Peyer's patch (tissue), 4 donors: ENCODE data around the gene NFE2. TPM values are rescaled to one million over a fixed set of nuclear protein-coding genes. Genes with fewer than 3 reads are reported as not detected.

Experiments
- DNase-seq, 3 donors: peaks; one replicate each; pipeline ENCODE4 v3.0.0-alpha.2; 2017 to 2019
- H3K27ac ChIP-seq, 4 donors: fragments of 200-600 bp; sonication (generic); one replicate each; pipeline ENCODE4 v1.5.1; 2016 to 2019
- H3K27me3 ChIP-seq, 2 donors: fragments of 200-600 bp; sonication (generic); one replicate each; pipeline ENCODE4 v1.5.1; 2019
- H3K36me3 ChIP-seq, 3 donors: fragments of 200-600 bp; sonication (generic); one replicate each; pipeline ENCODE4 v1.5.1; 2016 to 2019
- H3K4me1 ChIP-seq, 4 donors: fragments of 200-600 bp; sonication (generic); one replicate each; pipeline ENCODE4 v1.5.1; 2016 to 2019
- H3K4me3 ChIP-seq, 4 donors: fragments of 200-600 bp; sonication (generic); 1 replicate in 3 of 4; 2 replicates in 1 of 4; pipeline ENCODE4 v1.5.1; 2016 to 2019; ENCODE audit warnings: mild to moderate bottlenecking in 1 of 4
- H3K9me3 ChIP-seq, 4 donors: fragments of 200-600 bp; sonication (generic); one replicate each; pipeline ENCODE4 v1.5.1; 2016 to 2019; ENCODE audit warnings: mild to moderate bottlenecking in 1 of 4
- CTCF ChIP-seq, 6 experiments: fragments of 450-650 bp in 4 of 6; fragments of 200-600 bp in 2 of 6; sonication (generic) in 1 of 6; IDR thresholded peaks; one replicate each; pipeline ENCODE4 v1.5.1; 2017 to 2019; ENCODE audit warnings: antibody characterized with exemption in 6 of 6, mild to moderate bottlenecking in 3 of 6, moderate library complexity in 1 of 6
- POLR2A ChIP-seq, 2 donors: fragments of 450-650 bp; IDR thresholded peaks; one replicate each; pipeline ENCODE4 v1.5.1; 2017; ENCODE audit warnings: antibody characterized with exemption in 2 of 2, mild to moderate bottlenecking in 2 of 2, moderate library complexity in 2 of 2
- total RNA-seq, 4 donors: library from RNA; depleted of rRNA; stranded (reverse); fragments of >200 nt; gene quantifications; one replicate each; pipeline ENCODE4 v1.1.0, GENCODE V29; 2016

The NFE2 gene
- total RNA-seq, 4 donors from 2014 or later, result not detected

GRCh38 chr12:54338698-54339296 is 38.0 kb upstream of the NFE2 start:
- H3K27ac ChIP-seq, result no peak overlapping the region
- no peak for TF ChIP-seq CTCF (IDR thresholded peaks at IDR 0.05)
- TF ChIP-seq POLR2A (IDR thresholded peaks at IDR 0.05), result no peak
- H3K4me1 ChIP-seq, result peaks cover 0 to 38% (median 0%) of the 10 kb centered on the region in 4 donors
- no peak for DNase-seq
- H3K27me3 ChIP-seq, result no peaks in the 10 kb centered on the region
- H3K9me3 ChIP-seq, result no peaks in the 10 kb centered on the region
- peaks cover 0 to 26% (median 0%) of the 10 kb centered on the region in 3 donors for H3K36me3 ChIP-seq
- no peak overlapping the region for H3K4me3 ChIP-seq

GRCh38 chr12:54337854-54338650 is 37.2 kb upstream of the NFE2 start:
- no peak overlapping the region for H3K4me3 ChIP-seq
- H3K4me1 ChIP-seq, result peaks cover 0 to 38% (median 0%) of the 10 kb centered on the region in 4 donors
- no peak for DNase-seq
- TF ChIP-seq POLR2A (IDR thresholded peaks at IDR 0.05) (no peak), CTCF (IDR thresholded peaks at IDR 0.05) (no peak)
- peaks cover 0 to 18% (median 0%) of the 10 kb centered on the region in 3 donors for H3K36me3 ChIP-seq
- peak overlapping the region in 1 of 4 donors; percentile 11 for H3K27ac ChIP-seq
- no peaks in the 10 kb centered on the region for H3K9me3 ChIP-seq
- H3K27me3 ChIP-seq, result no peaks in the 10 kb centered on the region

GRCh38 chr12:54337280-54337842 is 36.5 kb upstream of the NFE2 start:
- no peak for DNase-seq
- TF ChIP-seq POLR2A (IDR thresholded peaks at IDR 0.05), result no peak
- no peaks in the 10 kb centered on the region for H3K27me3 ChIP-seq
- peak overlapping the region in 1 of 4 donors; percentile 11 for H3K27ac ChIP-seq
- peaks cover 0 to 40% (median 0%) of the 10 kb centered on the region in 4 donors for H3K4me1 ChIP-seq
- no peak overlapping the region for H3K4me3 ChIP-seq
- H3K36me3 ChIP-seq, result peaks cover 0 to 11% (median 0%) of the 10 kb centered on the region in 3 donors
- no peaks in the 10 kb centered on the region for H3K9me3 ChIP-seq

GRCh38 chr12:54333420-54334034 is 32.7 kb upstream of the NFE2 start:
- Histone ChIP-seq H3K9me3 (no peaks in the 10 kb centered on the region), H3K4me3 (no peak overlapping the region), H3K27me3 (no peaks in the 10 kb centered on the region), H3K36me3 (peaks cover 0 to 5% (median 0%) of the 10 kb centered on the region in 3 donors), H3K27ac (no peak overlapping the region), H3K4me1 (peaks cover 0 to 55% (median 0%) of the 10 kb centered on the region in 4 donors)
- no peak for DNase-seq
- TF ChIP-seq POLR2A (IDR thresholded peaks at IDR 0.05) (no peak), CTCF (IDR thresholded peaks at IDR 0.05) (no peak)

- Histone ChIP-seq H3K27me3 (no peaks in the 10 kb centered on the region), H3K4me1 (peaks cover 0 to 56% (median under 1%) of the 10 kb centered on the region in 4 donors), H3K9me3 (no peaks in the 10 kb centered on the region), H3K27ac (no peak overlapping the region), H3K36me3 (peaks cover 0 to 5% (median 0%) of the 10 kb centered on the region in 3 donors), H3K4me3 (no peak overlapping the region)
- TF ChIP-seq CTCF (IDR thresholded peaks at IDR 0.05) (no peak), POLR2A (IDR thresholded peaks at IDR 0.05) (no peak)
- no peak for DNase-seq
Observed at GRCh38 chr12:54331461-54331860, 30.6 kb upstream of the NFE2 start.
